Prostate gland (tissue), 2 donors: ENCODE results near the gene RUVBL1.

Experiments
- CTCF ChIP-seq, 4 experiments: fragments of 200-600 bp in 2 of 4; fragments of 450-650 bp in 2 of 4; sonication (generic) in 2 of 4; IDR thresholded peaks; 1 replicate in 3 of 4; 2 replicates in 1 of 4; pipeline ENCODE4 v1.5.1; 2016 to 2019; ENCODE audit warnings: antibody characterized with exemption in 4 of 4, mild to moderate bottlenecking in 2 of 4, moderate library complexity in 2 of 4
- POLR2AphosphoS5 ChIP-seq: sonication (generic); formaldehyde crosslinking; IDR thresholded peaks from one replicate; pipeline ENCODE4 v1.6.1; 2017; ENCODE audit warnings: antibody characterized with exemption

GRCh38 chr3:128144512-128145187 is 21.0 kb upstream of the RUVBL1 start:
- no peak for TF ChIP-seq CTCF (IDR thresholded peaks at IDR 0.05)
- TF ChIP-seq POLR2AphosphoS5: no peak
